ENCODE results near the gene CACNG4. TPM values are rescaled to one million over a fixed set of nuclear protein-coding genes. Genes with fewer than 3 reads are reported as not detected.

Gene CACNG4
- total RNA-seq, 1 donor, result not detected

DNA sequence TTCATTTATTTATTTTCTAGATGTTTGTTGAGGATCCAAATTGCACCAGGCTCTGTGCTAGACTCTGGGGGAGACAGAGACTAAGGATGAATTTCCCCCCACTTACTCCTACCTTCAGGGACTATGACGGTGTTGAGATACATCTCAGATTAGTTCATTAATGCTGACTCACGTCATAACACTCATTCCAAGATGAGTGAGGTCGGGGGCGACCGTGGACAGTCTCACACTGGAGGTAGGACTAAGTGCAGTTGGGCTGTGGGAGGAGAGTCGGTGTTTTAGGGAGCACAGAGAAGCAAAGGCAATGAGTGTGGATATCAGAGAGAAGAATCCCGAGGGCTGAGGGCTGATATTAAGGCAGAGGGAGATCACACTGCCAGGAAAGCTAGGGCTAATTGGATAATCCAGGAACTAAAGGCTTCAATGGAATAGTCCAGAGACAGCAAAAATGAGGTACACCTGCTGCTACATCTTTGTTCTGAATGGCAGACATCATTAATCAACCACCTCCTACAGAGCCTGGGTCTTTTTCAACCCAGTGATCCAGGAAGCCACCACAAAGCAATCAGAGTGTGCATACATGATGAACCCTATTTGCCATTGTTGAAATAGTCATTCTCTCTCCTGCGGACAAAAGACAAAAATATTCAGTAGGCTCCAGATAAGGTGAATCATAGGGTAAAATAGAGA is 38.6 kb upstream of the CACNG4 start:
- Histone ChIP-seq H4K20me1 (ENCODE audit: insufficient read depth, low read length) (no peaks in the 10 kb centered on the region), H3K27me3 (ENCODE audit: insufficient read depth, low read length) (peaks cover 25% of the 10 kb centered on the region), H3K27ac (ENCODE audit: low read depth, low read length) (no peak overlapping the region), H3K9me3 (ENCODE audit: low read depth, low read length) (no peaks in the 10 kb centered on the region), H3K4me2 (ENCODE audit: insufficient read depth, low read length) (no peak overlapping the region), H3K36me3 (ENCODE audit: insufficient read depth, low read length) (no peaks in the 10 kb centered on the region), H2AFZ (ENCODE audit: low read length) (no peak overlapping the region), H3K4me1 (ENCODE audit: insufficient read depth, low read length) (no peaks in the 10 kb centered on the region), H3K4me3 (ENCODE audit: insufficient read depth, low read length) (no peak overlapping the region), H3K79me2 (ENCODE audit: insufficient read depth, low read length) (no peaks in the 10 kb centered on the region)
- no peak for DNase-seq (ENCODE audit: insufficient read length, low spot score, missing footprints)
- TF ChIP-seq, protein P1, sequence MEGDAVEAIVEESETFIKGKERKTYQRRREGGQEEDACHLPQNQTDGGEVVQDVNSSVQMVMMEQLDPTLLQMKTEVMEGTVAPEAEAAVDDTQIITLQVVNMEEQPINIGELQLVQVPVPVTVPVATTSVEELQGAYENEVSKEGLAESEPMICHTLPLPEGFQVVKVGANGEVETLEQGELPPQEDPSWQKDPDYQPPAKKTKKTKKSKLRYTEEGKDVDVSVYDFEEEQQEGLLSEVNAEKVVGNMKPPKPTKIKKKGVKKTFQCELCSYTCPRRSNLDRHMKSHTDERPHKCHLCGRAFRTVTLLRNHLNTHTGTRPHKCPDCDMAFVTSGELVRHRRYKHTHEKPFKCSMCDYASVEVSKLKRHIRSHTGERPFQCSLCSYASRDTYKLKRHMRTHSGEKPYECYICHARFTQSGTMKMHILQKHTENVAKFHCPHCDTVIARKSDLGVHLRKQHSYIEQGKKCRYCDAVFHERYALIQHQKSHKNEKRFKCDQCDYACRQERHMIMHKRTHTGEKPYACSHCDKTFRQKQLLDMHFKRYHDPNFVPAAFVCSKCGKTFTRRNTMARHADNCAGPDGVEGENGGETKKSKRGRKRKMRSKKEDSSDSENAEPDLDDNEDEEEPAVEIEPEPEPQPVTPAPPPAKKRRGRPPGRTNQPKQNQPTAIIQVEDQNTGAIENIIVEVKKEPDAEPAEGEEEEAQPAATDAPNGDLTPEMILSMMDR (IDR thresholded peaks at IDR 0.05; ENCODE audit: extremely low read depth, low read depth, low read length), result no peak

- H3K4me2 ChIP-seq (ENCODE audit: insufficient read depth, low read length), result no peak overlapping the region
- no peak for DNase-seq (ENCODE audit: insufficient read length, low spot score, missing footprints)
- H3K4me3 ChIP-seq (ENCODE audit: insufficient read depth, low read length), result no peak overlapping the region
- H3K27me3 ChIP-seq (ENCODE audit: insufficient read depth, low read length), result peaks cover 25% of the 10 kb centered on the region
- H3K79me2 ChIP-seq (ENCODE audit: insufficient read depth, low read length), result no peaks in the 10 kb centered on the region
- no peaks in the 10 kb centered on the region for H3K4me1 ChIP-seq (ENCODE audit: insufficient read depth, low read length)
- H4K20me1 ChIP-seq (ENCODE audit: insufficient read depth, low read length), result no peaks in the 10 kb centered on the region
- no peak overlapping the region for H2AFZ ChIP-seq (ENCODE audit: low read length)
- H3K9me3 ChIP-seq (ENCODE audit: low read depth, low read length), result no peaks in the 10 kb centered on the region
- no peaks in the 10 kb centered on the region for H3K36me3 ChIP-seq (ENCODE audit: insufficient read depth, low read length)
- TF ChIP-seq, protein P1 (IDR thresholded peaks at IDR 0.05; ENCODE audit: extremely low read depth, low read depth, low read length), result no peak
- H3K27ac ChIP-seq (ENCODE audit: low read depth, low read length), result no peak overlapping the region
Observed at GRCh38 chr17:66928949-66929348, 35.6 kb upstream of the CACNG4 start.

DNA sequence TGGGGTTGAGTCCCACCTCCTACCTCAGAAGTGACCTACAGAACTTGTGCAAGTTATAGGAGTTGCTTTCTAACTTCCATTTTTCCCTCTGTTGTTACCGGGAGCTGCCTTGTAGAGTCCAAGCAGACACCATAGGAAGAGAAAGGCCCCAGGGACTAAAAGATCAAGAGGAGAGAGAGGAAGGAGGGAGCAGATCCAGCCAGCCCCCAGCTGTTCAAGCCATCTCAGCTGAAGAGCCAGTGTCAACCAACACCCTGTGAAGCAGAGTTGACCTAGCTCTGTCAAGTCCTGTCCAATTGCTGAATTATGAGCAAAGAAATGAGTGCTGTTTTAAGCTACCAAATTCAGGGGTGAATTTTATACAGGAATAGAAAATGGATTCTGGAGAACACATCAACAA is 34.9 kb upstream of the CACNG4 start:
- Histone ChIP-seq H3K4me1 (ENCODE audit: insufficient read depth, low read length) (no peaks in the 10 kb centered on the region), H3K79me2 (ENCODE audit: insufficient read depth, low read length) (no peaks in the 10 kb centered on the region), H4K20me1 (ENCODE audit: insufficient read depth, low read length) (no peaks in the 10 kb centered on the region), H3K27ac (ENCODE audit: low read depth, low read length) (no peak overlapping the region), H3K36me3 (ENCODE audit: insufficient read depth, low read length) (no peaks in the 10 kb centered on the region), H3K27me3 (ENCODE audit: insufficient read depth, low read length) (peaks cover 25% of the 10 kb centered on the region), H3K9me3 (ENCODE audit: low read depth, low read length) (no peaks in the 10 kb centered on the region), H2AFZ (ENCODE audit: low read length) (no peak overlapping the region), H3K4me2 (ENCODE audit: insufficient read depth, low read length) (no peak overlapping the region), H3K4me3 (ENCODE audit: insufficient read depth, low read length) (no peak overlapping the region)
- no peak for DNase-seq (ENCODE audit: insufficient read length, low spot score, missing footprints)
- TF ChIP-seq, protein P1 (IDR thresholded peaks at IDR 0.05; ENCODE audit: extremely low read depth, low read depth, low read length), result no peak

- H3K36me3 ChIP-seq (ENCODE audit: insufficient read depth, low read length), result no peaks in the 10 kb centered on the region
- H3K4me2 ChIP-seq (ENCODE audit: insufficient read depth, low read length), result no peak overlapping the region
- TF ChIP-seq, protein P1 (IDR thresholded peaks at IDR 0.05; ENCODE audit: extremely low read depth, low read depth, low read length), result no peak
- DNase-seq (ENCODE audit: insufficient read length, low spot score, missing footprints), result no peak
- H3K4me1 ChIP-seq (ENCODE audit: insufficient read depth, low read length), result no peaks in the 10 kb centered on the region
- no peak overlapping the region for H3K4me3 ChIP-seq (ENCODE audit: insufficient read depth, low read length)
- peaks cover 25% of the 10 kb centered on the region for H3K27me3 ChIP-seq (ENCODE audit: insufficient read depth, low read length)
- H4K20me1 ChIP-seq (ENCODE audit: insufficient read depth, low read length), result no peaks in the 10 kb centered on the region
- no peaks in the 10 kb centered on the region for H3K9me3 ChIP-seq (ENCODE audit: low read depth, low read length)
- H3K79me2 ChIP-seq (ENCODE audit: insufficient read depth, low read length), result no peaks in the 10 kb centered on the region
- H2AFZ ChIP-seq (ENCODE audit: low read length), result no peak overlapping the region
- H3K27ac ChIP-seq (ENCODE audit: low read depth, low read length), result no peak overlapping the region
Observed at GRCh38 chr17:66930933-66931332, 33.6 kb upstream of the CACNG4 start.
